Measurements from ENCODE around the gene APOE. TPM values are rescaled to one million over a fixed set of nuclear protein-coding genes. Genes with fewer than 3 reads are reported as not detected.

Gene APOE
- total and polyA plus RNA-seq, 2 of the 13 experiments (the other 11 are each of a cell fraction or from before 2014, with no cell fraction given) = 1,328 to 1,470 TPM

- TF ChIP-seq TRAFD1 (CRISPR knock-in tag; IDR thresholded peaks at IDR 0.05; ENCODE audit: borderline replicate concordance) (no peak), SP5 (CRISPR knock-in tag; IDR thresholded peaks at IDR 0.05; ENCODE audit: borderline replicate concordance, low read depth) (0 out of 2 replicates have a peak, but pooled peaks have one; percentile 67), GFI1 (CRISPR knock-in tag; IDR thresholded peaks at IDR 0.05; ENCODE audit: borderline replicate concordance) (peak; percentile 45; the same call in 1 of the 2 replicates), PRDM4 (CRISPR knock-in tag; IDR thresholded peaks at IDR 0.05; ENCODE audit: borderline replicate concordance) (no peak), ZNF644 (CRISPR knock-in tag; IDR thresholded peaks at IDR 0.05; ENCODE audit: low read depth) (no peak), ATAD3A (CRISPR knock-in tag; IDR thresholded peaks at IDR 0.05) (no peak), YEATS2 (CRISPR knock-in tag; IDR thresholded peaks at IDR 0.05; ENCODE audit: borderline replicate concordance) (peak; percentile 39; the same call in 1 of the 2 replicates), TRIM22 (IDR thresholded peaks at IDR 0.05) (no peak), ZNF549 (CRISPR knock-in tag; IDR thresholded peaks at IDR 0.05) (no peak), YY1 (IDR thresholded peaks at IDR 0.05; ENCODE audit: insufficient read depth, insufficient replicate concordance, low read depth, low read length) (no peak), HCFC1 (IDR thresholded peaks at IDR 0.05; ENCODE audit: low read depth, low read length) (no peak)
Observed at GRCh38 chr19:44905437-44906160, at the start of gene APOE (continued).

All from HepG2 (cell line).